Measurements from ENCODE around the gene ANKRD17. TPM values are rescaled to one million over a fixed set of nuclear protein-coding genes. Genes with fewer than 3 reads are reported as not detected.

Gene ANKRD17
- total and polyA plus RNA-seq, 2 of the 4 experiments (the other 2 are of a cell fraction): 28.5 to 75.3 TPM

GRCh38 chr4:73185903-73186302, 72.7 kb downstream of the ANKRD17 start:
- ChIA-PET POLR2A (ENCODE audit: unreplicated experiment) (no interaction called here), CTCF (no interaction called here)
- no peaks in the 10 kb centered on the region; the same call in 1 of the 2 replicates for H3K9me1 ChIP-seq (ENCODE audit: insufficient read depth, low read length)
- BruUV-seq (replicated peaks): no TSS peak
- no peak overlapping the region for H3K4ac ChIP-seq (ENCODE audit: low read depth, low read length)
- no peak overlapping the region for H3K14ac ChIP-seq (replicated peaks; ENCODE audit: low read depth, low read length)
- ATAC-seq (ENCODE audit: low read depth): no peak
- no peak overlapping the region for H2BK20ac ChIP-seq (ENCODE audit: low read depth, low read length)
- H3K36me3 ChIP-seq (ENCODE audit: control insufficient read depth, insufficient read depth, low read length): no peaks in the 10 kb centered on the region
- H2BK15ac ChIP-seq (ENCODE audit: low read depth, low read length): no peak overlapping the region
- peaks cover 17% of the 10 kb centered on the region for H4K20me1 ChIP-seq (ENCODE audit: insufficient read depth, low read length)
- no peak overlapping the region for H4K91ac ChIP-seq (ENCODE audit: insufficient read depth, low read depth, low read length)
- H3K27me3 ChIP-seq (ENCODE audit: control insufficient read depth, insufficient read depth, low read length): no peaks in the 10 kb centered on the region
- peaks cover 1% of the 10 kb centered on the region; the same call in 1 of the 2 replicates for H3K4me1 ChIP-seq (ENCODE audit: control insufficient read depth, insufficient read depth, low read length)
- no peak overlapping the region for H3K18ac ChIP-seq (ENCODE audit: low read depth, low read length)
- no peak overlapping the region for H2AK5ac ChIP-seq (ENCODE audit: low read depth, low read length)
- no peak overlapping the region for H3K4me2 ChIP-seq (ENCODE audit: low read depth, low read length)
- H3K9ac ChIP-seq (ENCODE audit: low read depth, low read length): no peak overlapping the region
- H3K23ac ChIP-seq (ENCODE audit: low read depth, low read length): no peak overlapping the region
- no peak overlapping the region for H4K5ac ChIP-seq (ENCODE audit: low read depth, low read length)
- H3K27ac ChIP-seq (ENCODE audit: insufficient read depth, low read length): no peak overlapping the region
- H2BK120ac ChIP-seq (ENCODE audit: low read depth, low read length): no peak overlapping the region
- H3K56ac ChIP-seq (ENCODE audit: extremely low read depth, insufficient read depth, low read length): no peak overlapping the region
- no peak overlapping the region for H2AK9ac ChIP-seq (replicated peaks; ENCODE audit: low read depth, low read length, poor library complexity)
- H2AFZ ChIP-seq (replicated peaks; ENCODE audit: low read length, poor library complexity): no peak overlapping the region
- dilution Hi-C loops (cut with HindIII; ENCODE audit: low sequenced_read_pairs, unreplicated experiment) (no loop called here), in situ Hi-C loops (cut with MboI; ENCODE audit: low sequenced_read_pairs) (no loop called here), intact Hi-C loops (cut with micrococcal nuclease) (no loop called here)
- peaks cover 13 to 35% of the 10 kb centered on the region in 2 experiments for H3K79me1 ChIP-seq (ENCODE audit: low read depth in 1 of 2, low read length in 2 of 2)
- no peak overlapping the region for H2BK5ac ChIP-seq (ENCODE audit: low read depth, low read length, poor library complexity, severe bottlenecking)
- H3K4me3 ChIP-seq (ENCODE audit: insufficient read depth, low read depth, low read length): no peak overlapping the region
- no peaks in the 10 kb centered on the region for H3K9me3 ChIP-seq (ENCODE audit: control insufficient read depth, insufficient read depth, low read length)
- no peak for TF ChIP-seq RCOR1 (IDR thresholded peaks at IDR 0.05; ENCODE audit: insufficient replicate concordance, low read length)
- no peak for TF ChIP-seq SMC3 (IDR thresholded peaks at IDR 0.05; ENCODE audit: low read depth, low read length)
- no peak for TF ChIP-seq CTCF (conservative IDR thresholded peaks at IDR 0.05; ENCODE audit: low read depth, low read length)
- TF ChIP-seq POLR2A (IDR thresholded peaks at IDR 0.05; ENCODE audit: low read depth, low read length): no peak
- TF ChIP-seq CEBPB (IDR thresholded peaks at IDR 0.05; ENCODE audit: low read depth, low read length): no peak
- TF ChIP-seq NFE2L2 (IDR thresholded peaks at IDR 0.05; ENCODE audit: low read depth, low read length): no peak
- TF ChIP-seq USF2 (IDR thresholded peaks at IDR 0.05; ENCODE audit: low read depth, low read length): no peak
- TF ChIP-seq MAFK (IDR thresholded peaks at IDR 0.05; ENCODE audit: low read depth, low read length): no peak
- TF ChIP-seq MXI1 (IDR thresholded peaks at IDR 0.05; ENCODE audit: borderline replicate concordance, low read depth, low read length): no peak
- no peak for TF ChIP-seq CHD1 (IDR thresholded peaks at IDR 0.05; ENCODE audit: low read depth, low read length)
- no peak for TF ChIP-seq RAD21 (IDR thresholded peaks at IDR 0.05; ENCODE audit: low read length)
- TF ChIP-seq FOS (IDR thresholded peaks at IDR 0.05; ENCODE audit: low read depth, low read length): no peak
- no peak for TF ChIP-seq BHLHE40 (IDR thresholded peaks at IDR 0.05; ENCODE audit: low read depth, low read length)
- H4K8ac ChIP-seq (ENCODE audit: low read depth in 2 of 2, low read length in 2 of 2): no peak overlapping the region
- no peak for DNase-seq

All from IMR-90 (cell line).